Measurements from ENCODE around the gene ZFAND2A. TPM values are rescaled to one million over a fixed set of nuclear protein-coding genes. Genes with fewer than 3 reads are reported as not detected.
"Not testable (repeated sequence)": the region's sequence is repeated elsewhere in the genome, so short reads cannot be mapped to it uniquely, and the experiment has no call there.

ZFAND2A gene
- total RNA-seq, 2 experiments from 2014 or later, result 92.3 to 92.5 TPM

- no peaks in the 10 kb centered on the region for H3K4me1 ChIP-seq (ENCODE audit: insufficient read depth, low read length)
- Mint-ChIP-seq H3K9me3 (no peaks in the 10 kb centered on the region), H3K36me3 (ENCODE audit: low read depth) (peaks cover 53% of the 10 kb centered on the region), H3K4me3 (no peak overlapping the region), H3K27me3 (no peaks in the 10 kb centered on the region), H3K27ac (no peak overlapping the region), H3K4me1 (ENCODE audit: low read depth) (no peaks in the 10 kb centered on the region)
- no peaks in the 10 kb centered on the region for H3K27me3 ChIP-seq (ENCODE audit: control insufficient read depth in 1 of 2, insufficient read depth in 2 of 2, low read length in 2 of 2)
- H3K4me3 ChIP-seq (ENCODE audit: low read length), result no peak overlapping the region
- intact Hi-C loops (cut with DNase I, micrococcal nuclease), result no loop called here
- H3K27ac ChIP-seq (ENCODE audit: low read depth in 1 of 2, low read length in 2 of 2), result no peak overlapping the region
- no peak for ATAC-seq (ENCODE audit: poor library complexity)
- TF ChIP-seq CTCF (IDR thresholded peaks at IDR 0.05), result no peak
- ChIA-PET CTCF (no interaction called here), POLR2A (no interaction called here)
- no peaks in the 10 kb centered on the region for H3K9me3 ChIP-seq (ENCODE audit: control insufficient read depth in 1 of 2, insufficient read depth in 1 of 2, low read length in 2 of 2)
- no peak for DNase-seq
- H3K36me3 ChIP-seq (ENCODE audit: insufficient read depth, low read length), result peaks cover 56% of the 10 kb centered on the region
These were observed 8.8 kb downstream of the ZFAND2A start for GRCh38 chr7:1151156-1151555.

- H3K27me3 ChIP-seq (ENCODE audit: control insufficient read depth in 1 of 2, insufficient read depth in 2 of 2, low read length in 2 of 2), result no peaks in the 10 kb centered on the region
- no peaks in the 10 kb centered on the region for H3K9me3 ChIP-seq (ENCODE audit: control insufficient read depth in 1 of 2, insufficient read depth in 1 of 2, low read length in 2 of 2)
- no peak overlapping the region for H3K27ac ChIP-seq (ENCODE audit: low read depth in 1 of 2, low read length in 2 of 2)
- H3K4me1 Mint-ChIP-seq (ENCODE audit: low read depth), result no peaks in the 10 kb centered on the region
- ChIA-PET CTCF (no interaction called here), POLR2A (no interaction called here)
- H3K4me3 ChIP-seq (ENCODE audit: low read length), result no peak overlapping the region
- intact Hi-C loops (cut with DNase I, micrococcal nuclease), result no loop called here
- no peaks in the 10 kb centered on the region for H3K4me1 ChIP-seq (ENCODE audit: insufficient read depth, low read length)
- no peak overlapping the region for H3K27ac Mint-ChIP-seq
- peaks cover 51% of the 10 kb centered on the region for H3K36me3 Mint-ChIP-seq (ENCODE audit: low read depth)
- H3K36me3 ChIP-seq (ENCODE audit: insufficient read depth, low read length), result peaks cover 52% of the 10 kb centered on the region
- H3K27me3 Mint-ChIP-seq, result no peaks in the 10 kb centered on the region
- no peak for DNase-seq
- no peaks in the 10 kb centered on the region for H3K9me3 Mint-ChIP-seq
- no peak for TF ChIP-seq CTCF (IDR thresholded peaks at IDR 0.05)
- H3K4me3 Mint-ChIP-seq, result no peak overlapping the region
- ATAC-seq (ENCODE audit: poor library complexity), result no peak
These were observed 9.5 kb downstream of the ZFAND2A start for GRCh38 chr7:1150400-1151002.

- no peak overlapping the region for H3K27ac ChIP-seq (ENCODE audit: low read depth in 1 of 2, low read length in 2 of 2)
- POLR2A ChIA-PET, result no interaction called here
- no peaks in the 10 kb centered on the region for H3K4me1 Mint-ChIP-seq (ENCODE audit: low read depth)
- no peak overlapping the region for H3K4me3 Mint-ChIP-seq
- H3K27me3 ChIP-seq (ENCODE audit: control insufficient read depth in 1 of 2, insufficient read depth in 2 of 2, low read length in 2 of 2), result no peaks in the 10 kb centered on the region
- H3K4me1 ChIP-seq (ENCODE audit: insufficient read depth, low read length), result no peaks in the 10 kb centered on the region
- no peaks in the 10 kb centered on the region for H3K9me3 ChIP-seq (ENCODE audit: control insufficient read depth in 1 of 2, insufficient read depth in 1 of 2, low read length in 2 of 2)
- no peak for TF ChIP-seq CTCF (IDR thresholded peaks at IDR 0.05)
- H3K36me3 ChIP-seq (ENCODE audit: insufficient read depth, low read length), result peaks cover 41% of the 10 kb centered on the region
- no peak overlapping the region for H3K4me3 ChIP-seq (ENCODE audit: low read length)
- H3K27ac Mint-ChIP-seq, result no peak overlapping the region
- CTCF ChIA-PET, result no interaction called here
- DNase-seq (no peak), ATAC-seq (ENCODE audit: poor library complexity) (no peak)
- intact Hi-C loops (cut with DNase I, micrococcal nuclease), result no loop called here
- H3K9me3 Mint-ChIP-seq, result no peaks in the 10 kb centered on the region
- peaks cover 39% of the 10 kb centered on the region for H3K36me3 Mint-ChIP-seq (ENCODE audit: low read depth)
- no peaks in the 10 kb centered on the region for H3K27me3 Mint-ChIP-seq
These were observed 10.6 kb downstream of the ZFAND2A start for GRCh38 chr7:1149351-1149794.

- ATAC-seq (ENCODE audit: poor library complexity); DNase-seq; H3K4me3 ChIP-seq (ENCODE audit: low read length); CTCF ChIA-PET; H3K4me3 Mint-ChIP-seq; H3K27ac Mint-ChIP-seq; H3K27me3 ChIP-seq (ENCODE audit: control insufficient read depth in 1 of 2, insufficient read depth in 2 of 2, low read length in 2 of 2); H3K4me1 ChIP-seq (ENCODE audit: insufficient read depth, low read length); H3K4me1 Mint-ChIP-seq (ENCODE audit: low read depth); POLR2A ChIA-PET; H3K27ac ChIP-seq (ENCODE audit: low read depth in 1 of 2, low read length in 2 of 2); H3K27me3 Mint-ChIP-seq; intact Hi-C loops (cut with DNase I, micrococcal nuclease); H3K9me3 Mint-ChIP-seq; H3K9me3 ChIP-seq (ENCODE audit: control insufficient read depth in 1 of 2, insufficient read depth in 1 of 2, low read length in 2 of 2): not testable (repeated sequence)
- H3K36me3 ChIP-seq (ENCODE audit: insufficient read depth, low read length), result peaks cover 26% of the 10 kb centered on the region
- H3K36me3 Mint-ChIP-seq (ENCODE audit: low read depth), result peaks cover 24% of the 10 kb centered on the region
These were observed 12.1 kb downstream of the ZFAND2A start for GRCh38 chr7:1147873-1148272.

Measured in CD4-positive, alpha-beta T cell (primary cell).